ENCODE results near the gene ERC2. TPM values are rescaled to one million over a fixed set of nuclear protein-coding genes. Genes with fewer than 3 reads are reported as not detected.

The ERC2 gene
- total RNA-seq, 3 donors from 2014 or later (not counting 1 experiment from before 2014, with no cell fraction given): not detected

DNA sequence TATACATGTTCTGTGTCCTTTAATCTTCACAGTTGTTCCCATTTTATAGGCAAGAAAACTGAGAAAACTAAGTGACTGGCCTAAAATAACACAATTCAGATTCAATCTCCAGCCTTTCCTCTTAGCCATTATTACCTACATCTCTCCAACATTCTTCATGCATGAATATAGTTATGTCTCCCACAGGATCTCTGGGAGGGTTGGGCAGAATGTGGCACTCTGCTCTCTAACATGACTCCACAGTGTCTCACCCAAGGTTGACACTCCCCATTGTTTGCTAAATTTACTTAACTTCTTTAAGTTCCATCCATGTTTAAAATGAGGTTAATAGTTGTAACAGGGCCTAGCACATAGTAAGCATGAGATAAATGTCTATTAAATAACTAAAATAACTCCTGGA is 276.3 kb downstream of the ERC2 start:
- H3K27ac Mint-ChIP-seq: no peak overlapping the region
- H3K36me3 ChIP-seq (ENCODE audit: control insufficient read depth, insufficient read depth, low read length): no peaks in the 10 kb centered on the region
- no peaks in the 10 kb centered on the region for H3K27me3 Mint-ChIP-seq (ENCODE audit: low read depth in 2 of 2)
- no peak overlapping the region for H3K27ac ChIP-seq (ENCODE audit: low read length)
- no peak for ATAC-seq
- H3K4me1 Mint-ChIP-seq: no peaks in the 10 kb centered on the region
- H3K4me3 Mint-ChIP-seq: no peak overlapping the region
- DNase-seq: no peak
- no peaks in the 10 kb centered on the region for H3K4me1 ChIP-seq (ENCODE audit: control insufficient read depth, insufficient read depth, low read length)
- TF ChIP-seq, protein P1, sequence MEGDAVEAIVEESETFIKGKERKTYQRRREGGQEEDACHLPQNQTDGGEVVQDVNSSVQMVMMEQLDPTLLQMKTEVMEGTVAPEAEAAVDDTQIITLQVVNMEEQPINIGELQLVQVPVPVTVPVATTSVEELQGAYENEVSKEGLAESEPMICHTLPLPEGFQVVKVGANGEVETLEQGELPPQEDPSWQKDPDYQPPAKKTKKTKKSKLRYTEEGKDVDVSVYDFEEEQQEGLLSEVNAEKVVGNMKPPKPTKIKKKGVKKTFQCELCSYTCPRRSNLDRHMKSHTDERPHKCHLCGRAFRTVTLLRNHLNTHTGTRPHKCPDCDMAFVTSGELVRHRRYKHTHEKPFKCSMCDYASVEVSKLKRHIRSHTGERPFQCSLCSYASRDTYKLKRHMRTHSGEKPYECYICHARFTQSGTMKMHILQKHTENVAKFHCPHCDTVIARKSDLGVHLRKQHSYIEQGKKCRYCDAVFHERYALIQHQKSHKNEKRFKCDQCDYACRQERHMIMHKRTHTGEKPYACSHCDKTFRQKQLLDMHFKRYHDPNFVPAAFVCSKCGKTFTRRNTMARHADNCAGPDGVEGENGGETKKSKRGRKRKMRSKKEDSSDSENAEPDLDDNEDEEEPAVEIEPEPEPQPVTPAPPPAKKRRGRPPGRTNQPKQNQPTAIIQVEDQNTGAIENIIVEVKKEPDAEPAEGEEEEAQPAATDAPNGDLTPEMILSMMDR (IDR thresholded peaks at IDR 0.05): no peak
- no peaks in the 10 kb centered on the region for H3K27me3 ChIP-seq (ENCODE audit: control insufficient read depth, insufficient read depth, low read length)
- H3K9me3 ChIP-seq (ENCODE audit: control insufficient read depth, insufficient read depth, low read length): no peaks in the 10 kb centered on the region
- H3K9me3 Mint-ChIP-seq: peaks cover 0 to 2% of the 10 kb centered on the region in 2 donors
- H3K4me3 ChIP-seq (ENCODE audit: low read length): no peak overlapping the region
- intact Hi-C loops (cut with micrococcal nuclease): no loop called here
- no peaks in the 10 kb centered on the region for H3K36me3 Mint-ChIP-seq

DNA sequence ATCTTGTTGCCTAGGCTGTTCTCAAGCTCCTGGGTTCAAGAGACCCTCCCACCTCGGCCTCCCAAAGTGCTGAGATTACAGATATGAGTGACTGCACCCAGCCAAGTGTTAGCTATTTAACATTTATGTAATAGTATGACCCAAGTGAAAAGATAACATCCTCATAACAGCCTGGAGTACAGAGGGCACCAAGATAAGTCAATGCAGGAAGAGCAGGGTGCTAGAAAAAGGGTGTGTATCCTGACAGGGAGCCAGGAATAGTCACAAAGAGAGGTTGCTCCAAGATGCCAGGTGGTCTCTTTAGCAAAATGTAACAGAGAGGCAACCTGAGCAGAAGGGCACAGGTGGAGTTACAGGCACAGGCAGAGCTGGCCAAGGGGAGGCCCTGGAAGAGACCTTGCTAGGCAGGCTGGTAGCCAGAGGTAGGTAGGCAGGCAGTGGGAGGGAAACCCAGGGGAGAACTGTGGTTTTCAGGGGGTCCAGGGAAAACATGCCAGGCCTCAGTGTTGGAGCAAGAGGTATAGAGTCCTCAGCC is 277.4 kb downstream of the ERC2 start:
- H3K27ac ChIP-seq (ENCODE audit: low read length): no peak overlapping the region
- Mint-ChIP-seq H3K4me3 (no peak overlapping the region), H3K36me3 (no peaks in the 10 kb centered on the region), H3K9me3 (peaks cover 0 to 2% of the 10 kb centered on the region in 2 donors), H3K27me3 (ENCODE audit: low read depth in 2 of 2) (no peaks in the 10 kb centered on the region), H3K4me1 (no peaks in the 10 kb centered on the region), H3K27ac (no peak overlapping the region)
- H3K9me3 ChIP-seq (ENCODE audit: control insufficient read depth, insufficient read depth, low read length): no peaks in the 10 kb centered on the region
- ATAC-seq: no peak
- TF ChIP-seq, protein P1 (IDR thresholded peaks at IDR 0.05): no peak
- H3K4me3 ChIP-seq (ENCODE audit: low read length): no peak overlapping the region
- H3K4me1 ChIP-seq (ENCODE audit: control insufficient read depth, insufficient read depth, low read length): no peaks in the 10 kb centered on the region
- H3K27me3 ChIP-seq (ENCODE audit: control insufficient read depth, insufficient read depth, low read length): no peaks in the 10 kb centered on the region
- H3K36me3 ChIP-seq (ENCODE audit: control insufficient read depth, insufficient read depth, low read length): no peaks in the 10 kb centered on the region
- no peak for DNase-seq
- 75% methylated on average over 1 of the region's 1 CpG for WGBS (ENCODE audit: insufficient coverage)
- intact Hi-C loops (cut with micrococcal nuclease): no loop called here

DNA sequence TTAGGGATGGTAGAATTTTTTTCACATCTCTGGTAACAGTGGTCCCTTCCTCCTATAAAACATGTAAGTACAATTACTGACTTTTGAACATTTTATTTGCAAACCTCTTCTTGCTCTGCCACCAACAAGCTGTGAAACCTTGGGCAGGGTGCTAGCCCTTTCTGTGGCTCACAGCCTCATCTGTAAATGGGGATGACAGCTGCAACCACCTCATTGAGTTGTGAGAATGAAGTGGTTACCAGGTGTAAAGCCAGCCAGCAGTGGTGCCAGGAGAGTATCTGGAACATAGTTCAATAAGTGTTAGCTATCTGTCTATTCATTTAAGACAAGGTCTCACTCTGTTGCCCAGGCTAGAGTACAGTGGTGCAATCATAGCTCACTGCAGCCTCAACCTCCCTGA is 278.1 kb downstream of the ERC2 start:
- TF ChIP-seq, protein P1 (IDR thresholded peaks at IDR 0.05): no peak
- Mint-ChIP-seq H3K4me3 (no peak overlapping the region), H3K36me3 (no peaks in the 10 kb centered on the region), H3K27me3 (ENCODE audit: low read depth in 2 of 2) (no peaks in the 10 kb centered on the region), H3K27ac (no peak overlapping the region), H3K4me1 (no peaks in the 10 kb centered on the region), H3K9me3 (peaks cover 0 to 2% of the 10 kb centered on the region in 2 donors)
- Histone ChIP-seq H3K4me1 (ENCODE audit: control insufficient read depth, insufficient read depth, low read length) (no peaks in the 10 kb centered on the region), H3K27me3 (ENCODE audit: control insufficient read depth, insufficient read depth, low read length) (no peaks in the 10 kb centered on the region), H3K9me3 (ENCODE audit: control insufficient read depth, insufficient read depth, low read length) (no peaks in the 10 kb centered on the region), H3K36me3 (ENCODE audit: control insufficient read depth, insufficient read depth, low read length) (no peaks in the 10 kb centered on the region), H3K4me3 (ENCODE audit: low read length) (no peak overlapping the region), H3K27ac (ENCODE audit: low read length) (no peak overlapping the region)
- ATAC-seq (no peak), DNase-seq (no peak)
- intact Hi-C loops (cut with micrococcal nuclease): no loop called here

DNA sequence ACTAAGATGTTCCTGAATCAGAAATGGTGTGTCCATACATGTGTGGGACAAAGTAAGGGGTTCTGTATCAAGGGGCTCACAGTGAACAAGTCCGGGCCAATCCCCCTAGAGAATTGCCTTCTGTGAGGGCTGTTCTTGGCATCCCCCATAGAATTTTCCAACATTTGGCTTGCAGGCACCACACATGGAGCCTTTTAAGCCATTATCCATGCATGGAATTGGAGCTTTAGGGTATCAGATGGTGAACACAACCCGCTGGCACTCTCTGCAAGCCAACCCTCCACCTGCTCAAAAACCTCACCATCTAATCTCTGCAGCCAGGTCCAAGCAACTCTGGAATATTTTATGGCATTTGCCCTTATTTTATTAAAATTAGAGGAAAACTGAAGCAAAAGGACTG is 278.7 kb downstream of the ERC2 start:
- Histone ChIP-seq H3K9me3 (ENCODE audit: control insufficient read depth, insufficient read depth, low read length) (no peaks in the 10 kb centered on the region), H3K27me3 (ENCODE audit: control insufficient read depth, insufficient read depth, low read length) (no peaks in the 10 kb centered on the region), H3K4me1 (ENCODE audit: control insufficient read depth, insufficient read depth, low read length) (no peaks in the 10 kb centered on the region), H3K4me3 (ENCODE audit: low read length) (no peak overlapping the region), H3K36me3 (ENCODE audit: control insufficient read depth, insufficient read depth, low read length) (no peaks in the 10 kb centered on the region), H3K27ac (ENCODE audit: low read length) (no peak overlapping the region)
- Mint-ChIP-seq H3K36me3 (no peaks in the 10 kb centered on the region), H3K4me1 (no peaks in the 10 kb centered on the region), H3K27me3 (ENCODE audit: low read depth in 2 of 2) (no peaks in the 10 kb centered on the region), H3K4me3 (no peak overlapping the region), H3K9me3 (peaks cover 0 to 2% of the 10 kb centered on the region in 2 donors), H3K27ac (no peak overlapping the region)
- WGBS (ENCODE audit: insufficient coverage): 100% methylated on average over 2 of the region's 2 CpGs
- intact Hi-C loops (cut with micrococcal nuclease): no loop called here
- TF ChIP-seq, protein P1 (IDR thresholded peaks at IDR 0.05): no peak
- ATAC-seq (no peak), DNase-seq (no peak)

All from natural killer cell (primary cell).